ENCODE data around the gene ORM1. TPM values are rescaled to one million over a fixed set of nuclear protein-coding genes. Genes with fewer than 3 reads are reported as not detected.

Gene ORM1
- total and polyA plus RNA-seq, 4 donors = 1,297 to 69,591 (median 37,095) TPM

GRCh38 chr9:114362394-114362793 is 39.5 kb downstream of the ORM1 start (continued):
- TF ChIP-seq CTCF (IDR thresholded peaks at IDR 0.05; ENCODE audit: low read depth, low read length, missing input control) = no peak

GRCh38 chr9:114363424-114363823 is 40.5 kb downstream of the ORM1 start:
- Histone ChIP-seq H3K4me1 (ENCODE audit: control insufficient read depth in 4 of 4, insufficient read depth in 4 of 4, low read length in 3 of 4) (peaks cover 0 to 31% (median 30%) of the 10 kb centered on the region in 4 donors), H3K36me3 (ENCODE audit: control insufficient read depth in 4 of 4, insufficient read depth in 3 of 4, low read depth in 1 of 4, low read length in 3 of 4) (peaks cover 9 to 46% (median 35%) of the 10 kb centered on the region in 4 donors), H3K4me3 (ENCODE audit: low read depth in 1 of 3, low read length in 3 of 3) (no peak overlapping the region), H3K27ac (ENCODE audit: low read depth in 1 of 2, low read length in 2 of 2) (peak overlapping the region; percentile 63 to 82), H3K9ac (ENCODE audit: low read depth in 1 of 2, low read length in 2 of 2) (no peak overlapping the region), H3K27me3 (ENCODE audit: control insufficient read depth in 4 of 4, insufficient read depth in 4 of 4, low read length in 3 of 4) (no peaks in the 10 kb centered on the region), H3K9me3 (ENCODE audit: control insufficient read depth in 4 of 4, low read length in 3 of 4) (no peaks in the 10 kb centered on the region)
- TF ChIP-seq RAD21 (IDR thresholded peaks at IDR 0.05) = no peak
- no peak for TF ChIP-seq TAF1 (conservative IDR thresholded peaks at IDR 0.05)
- TF ChIP-seq EGR1 (IDR thresholded peaks at IDR 0.05; ENCODE audit: low read depth in 2 of 2) = no peak
- TF ChIP-seq FOXA2 (IDR thresholded peaks at IDR 0.05) = no peak
- TF ChIP-seq RXRA (IDR thresholded peaks at IDR 0.05) = no peak
- DNase-seq (ENCODE audit: low spot score) = no peak
- WGBS = 93% methylated on average over 2 of the region's 2 CpGs

DNA sequence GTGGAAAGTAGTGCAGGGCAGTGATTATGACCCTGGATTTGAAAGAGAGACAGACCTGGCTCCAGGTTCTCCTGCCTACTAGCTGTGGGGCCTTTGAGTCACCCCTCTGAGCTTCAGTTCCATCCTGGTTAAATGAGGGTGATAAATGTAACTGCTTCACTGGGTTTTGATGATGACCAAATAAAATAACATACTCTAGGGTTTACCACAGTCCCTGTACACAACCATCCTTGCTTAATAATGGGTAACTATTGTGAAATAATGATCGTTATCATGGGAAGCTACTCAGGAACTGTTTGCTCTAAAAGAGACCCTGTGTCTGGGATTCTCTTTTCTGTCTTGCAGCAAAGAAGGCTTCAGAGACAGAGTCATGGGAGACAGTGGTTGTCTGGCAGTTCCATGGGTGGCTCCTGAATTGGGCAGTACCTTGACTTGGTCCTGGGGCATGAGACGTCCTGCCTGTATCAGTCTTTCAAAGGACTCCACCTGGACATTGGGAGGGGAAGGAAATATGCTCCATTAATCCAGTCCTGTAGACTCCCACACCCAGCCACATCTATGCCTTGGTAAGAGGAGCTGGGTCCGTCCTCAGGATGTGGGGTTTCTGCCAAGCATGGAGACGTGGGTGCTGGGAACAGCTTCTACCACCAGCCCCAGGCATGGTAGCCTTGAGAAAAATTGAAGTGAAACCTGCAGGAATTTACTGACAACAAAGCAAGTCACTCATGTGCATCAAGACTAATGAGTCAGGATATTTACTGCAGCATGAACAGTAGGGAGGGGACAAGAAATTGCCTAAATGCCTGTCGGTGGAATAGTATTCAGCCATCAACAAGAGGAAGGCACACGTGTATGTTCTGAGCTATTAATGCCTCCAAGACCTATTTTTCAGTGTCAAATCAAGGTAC is 41.5 kb downstream of the ORM1 start:
- H3K4me1 ChIP-seq (ENCODE audit: control insufficient read depth in 4 of 4, insufficient read depth in 4 of 4, low read length in 3 of 4) = peaks cover 3 to 34% (median 31%) of the 10 kb centered on the region in 4 donors
- 50% methylated on average over 6 of the region's 6 CpGs for WGBS
- no peaks in the 10 kb centered on the region for H3K27me3 ChIP-seq (ENCODE audit: control insufficient read depth in 4 of 4, insufficient read depth in 4 of 4, low read length in 3 of 4)
- H3K36me3 ChIP-seq (ENCODE audit: control insufficient read depth in 4 of 4, insufficient read depth in 3 of 4, low read depth in 1 of 4, low read length in 3 of 4) = peaks cover 8 to 42% (median 32%) of the 10 kb centered on the region in 4 donors
- no peak for DNase-seq (ENCODE audit: low spot score)
- H3K9ac ChIP-seq (ENCODE audit: low read depth in 1 of 2, low read length in 2 of 2) = no peak overlapping the region
- TF ChIP-seq, protein P1, sequence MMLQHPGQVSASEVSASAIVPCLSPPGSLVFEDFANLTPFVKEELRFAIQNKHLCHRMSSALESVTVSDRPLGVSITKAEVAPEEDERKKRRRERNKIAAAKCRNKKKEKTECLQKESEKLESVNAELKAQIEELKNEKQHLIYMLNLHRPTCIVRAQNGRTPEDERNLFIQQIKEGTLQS (IDR thresholded peaks at IDR 0.05) = no peak
- peak; percentile 46 for TF ChIP-seq FOXA1 (IDR thresholded peaks at IDR 0.05)
- peak; percentile 52 for TF ChIP-seq YY1 (IDR thresholded peaks at IDR 0.05)
- peak in 1 of 2 donors; percentile 26 for TF ChIP-seq EGR1 (IDR thresholded peaks at IDR 0.05; ENCODE audit: low read depth in 2 of 2)
- no peak for TF ChIP-seq NR2F2 (IDR thresholded peaks at IDR 0.05)
- TF ChIP-seq ZBTB33 (IDR thresholded peaks at IDR 0.05) = no peak
- no peak for TF ChIP-seq TAF1 (conservative IDR thresholded peaks at IDR 0.05)
- TF ChIP-seq HNF4G (IDR thresholded peaks at IDR 0.05) = peak; percentile 13
- TF ChIP-seq RXRA (IDR thresholded peaks at IDR 0.05) = peak; percentile 17 to 70
- peak in 1 of 2 donors; percentile 32 for TF ChIP-seq RAD21 (IDR thresholded peaks at IDR 0.05)
- no peak for TF ChIP-seq REST (IDR thresholded peaks at IDR 0.05)
- TF ChIP-seq CTCF (IDR thresholded peaks at IDR 0.05; ENCODE audit: low read depth, low read length, missing input control) = no peak
- no peak for TF ChIP-seq GABPA (IDR thresholded peaks at IDR 0.05 in 1 of 2, conservative IDR thresholded peaks at IDR 0.05 in 1 of 2)
- TF ChIP-seq MAX (IDR thresholded peaks at IDR 0.05) = no peak
- TF ChIP-seq HNF4A (conservative IDR thresholded peaks at IDR 0.05) = peak; percentile 64 to 72
- no peak for TF ChIP-seq JUND (IDR thresholded peaks at IDR 0.05)
- TF ChIP-seq SP1 (IDR thresholded peaks at IDR 0.05) = no peak
- TF ChIP-seq FOXA2 (IDR thresholded peaks at IDR 0.05) = peak; percentile 64
- peak overlapping the region; percentile 63 to 82 for H3K27ac ChIP-seq (ENCODE audit: low read depth in 1 of 2, low read length in 2 of 2)
- H3K9me3 ChIP-seq (ENCODE audit: control insufficient read depth in 4 of 4, low read length in 3 of 4) = no peaks in the 10 kb centered on the region
- no peak overlapping the region for H3K4me3 ChIP-seq (ENCODE audit: low read depth in 1 of 3, low read length in 3 of 3)

Data from liver (tissue), 9 donors.